Stimulated activated CD4-positive, alpha-beta T cell treated with anti-CD3 and anti-CD28 coated beads, TNF-alpha, amount 100 ng/mL, for 1 hour (primary cell): Measurements from ENCODE around the gene BOC.

Source experiments
- DNase-seq, 3 donors: peaks; one replicate each; pipeline ENCODE4 v3.0.0-alpha.2; 2020; ENCODE audit warnings: low read depth in 3 of 3, low spot score in 1 of 3

BOC gene

DNA sequence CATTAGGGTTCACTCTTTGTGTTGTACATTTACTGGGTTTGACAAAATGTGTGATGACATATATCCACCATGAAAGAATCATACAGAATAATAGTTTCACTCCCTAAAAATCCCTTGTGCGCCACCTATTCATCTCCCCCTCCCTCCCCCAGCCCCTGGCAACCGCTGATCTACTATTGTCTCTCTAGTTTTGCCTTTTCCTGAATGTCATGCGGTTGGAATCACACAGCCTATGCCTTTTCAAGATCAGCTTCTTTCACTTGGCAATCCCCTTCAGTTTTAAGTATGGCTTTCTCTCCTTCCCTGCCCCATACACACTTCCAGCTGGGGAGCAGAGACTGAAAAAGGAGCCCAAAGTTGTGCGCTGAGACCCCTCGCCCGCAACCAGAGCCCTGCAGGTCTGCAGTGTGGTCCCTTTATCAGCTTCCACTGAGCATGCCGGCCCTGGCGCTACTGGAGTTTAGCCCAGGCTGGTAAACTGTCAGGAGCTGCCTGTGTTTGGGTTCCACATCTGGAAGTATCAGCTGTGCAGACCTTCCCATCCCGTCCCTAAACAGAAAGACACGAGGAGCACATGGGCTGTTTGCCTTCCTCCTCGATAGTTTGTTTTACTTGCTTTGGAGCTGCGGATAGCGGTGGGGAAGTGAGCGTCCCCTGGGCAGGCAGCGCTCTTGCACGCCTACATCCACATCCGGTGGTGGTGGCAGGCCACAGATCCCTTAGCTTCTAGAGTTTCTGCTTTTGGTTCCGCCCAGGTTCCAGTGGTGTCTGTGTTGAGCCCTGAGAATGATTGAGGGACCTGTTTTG lies 12.3 kb downstream of the BOC start:
- DNase-seq = no peak

DNA sequence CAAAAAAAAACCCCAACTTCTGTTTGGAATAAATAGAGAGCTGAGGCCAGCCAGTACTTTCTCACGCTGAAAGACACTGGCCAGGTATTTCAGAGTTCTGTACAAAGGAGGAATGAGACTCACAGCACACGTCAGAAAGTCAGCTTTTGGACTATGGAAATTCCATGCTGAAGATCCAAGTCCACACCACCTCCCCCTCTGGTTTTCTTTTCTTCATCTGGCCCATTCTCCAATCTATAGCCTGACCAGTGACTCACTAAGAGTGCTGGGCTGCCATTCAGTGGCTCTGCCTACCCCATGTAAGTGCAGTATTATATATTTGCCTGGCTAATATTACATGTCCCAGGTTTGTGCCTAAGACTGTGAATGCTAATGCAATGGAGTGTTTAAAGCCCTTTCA lies 13.9 kb downstream of the BOC start:
- no peak for DNase-seq

DNA sequence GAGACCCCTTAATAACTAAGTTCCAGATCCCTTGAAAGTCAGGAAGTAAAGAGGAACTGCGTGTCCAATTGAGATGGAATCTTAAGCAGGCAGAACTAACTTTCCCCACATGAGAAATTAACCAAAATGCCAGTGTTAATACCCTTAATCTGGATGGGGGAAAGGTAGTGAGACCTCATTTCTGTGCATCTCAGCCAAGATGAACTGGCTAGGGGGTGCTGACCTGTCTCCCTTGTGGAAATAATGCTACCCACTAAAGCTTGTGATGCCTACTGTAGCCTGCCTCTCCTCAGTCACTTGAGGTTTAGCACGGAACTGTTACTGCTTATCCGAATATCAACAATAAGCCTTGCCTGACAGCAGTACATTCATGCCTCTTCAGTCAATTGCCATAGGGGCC lies 15.1 kb downstream of the BOC start:
- DNase-seq = no peak

DNA sequence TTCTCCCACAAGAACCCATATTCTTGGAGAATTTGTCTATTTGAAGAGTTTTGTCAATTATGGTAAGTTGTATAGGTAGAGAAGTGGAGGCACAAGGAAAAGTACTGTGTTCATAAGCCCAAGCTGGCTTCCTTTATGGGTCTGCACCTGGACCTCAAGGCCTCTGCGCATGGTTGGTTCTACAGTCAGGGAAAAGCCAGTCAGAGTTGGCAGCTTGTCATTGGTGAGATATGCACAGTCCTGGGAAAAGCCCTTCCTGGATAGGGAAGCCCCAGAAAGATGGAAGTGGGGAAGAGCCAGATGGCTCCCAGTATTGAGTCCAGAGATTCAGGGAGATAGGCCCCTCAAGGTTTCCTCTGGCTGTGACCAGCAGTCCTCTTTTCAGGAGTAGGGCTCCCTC lies 15.8 kb downstream of the BOC start:
- no peak for DNase-seq

DNA sequence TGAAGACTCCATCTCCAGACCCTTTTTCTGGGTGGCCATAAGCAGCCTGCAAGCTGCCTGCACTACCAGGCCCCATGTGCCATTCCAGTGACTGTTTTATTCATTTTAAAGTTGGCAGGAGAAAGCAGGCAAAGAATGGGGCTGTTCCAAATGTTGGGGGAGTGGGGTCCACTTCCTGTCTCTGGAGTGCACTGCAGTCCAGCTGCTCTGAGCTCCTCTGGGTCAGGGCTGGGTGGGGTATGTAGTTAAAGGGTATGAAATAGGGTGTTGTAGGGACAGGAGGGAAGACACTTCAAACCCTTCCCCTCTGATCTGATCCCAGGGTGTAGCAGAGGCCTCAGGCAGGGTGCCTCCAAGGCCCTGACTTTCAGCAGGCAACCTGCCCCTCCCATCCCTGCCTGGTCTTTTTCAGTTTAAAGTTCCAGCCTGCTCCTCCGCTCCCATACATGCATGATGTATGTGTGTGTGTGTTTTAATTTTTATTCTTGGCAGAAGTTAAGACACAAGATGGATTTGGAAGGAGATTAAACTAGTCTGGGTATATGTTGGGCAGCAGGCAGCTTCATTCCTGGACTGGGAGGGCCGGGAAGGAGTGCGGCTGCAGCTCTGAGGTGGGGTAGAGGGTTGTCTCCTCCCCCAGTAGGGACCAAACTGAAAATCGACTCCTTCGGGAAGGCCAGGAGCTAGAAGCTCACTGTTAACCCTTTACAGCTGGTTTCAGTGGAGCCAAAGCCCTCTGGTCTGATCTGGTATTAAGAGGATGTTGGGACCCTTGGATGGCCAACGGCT lies 17.3 kb downstream of the BOC start:
- DNase-seq = no peak

DNA sequence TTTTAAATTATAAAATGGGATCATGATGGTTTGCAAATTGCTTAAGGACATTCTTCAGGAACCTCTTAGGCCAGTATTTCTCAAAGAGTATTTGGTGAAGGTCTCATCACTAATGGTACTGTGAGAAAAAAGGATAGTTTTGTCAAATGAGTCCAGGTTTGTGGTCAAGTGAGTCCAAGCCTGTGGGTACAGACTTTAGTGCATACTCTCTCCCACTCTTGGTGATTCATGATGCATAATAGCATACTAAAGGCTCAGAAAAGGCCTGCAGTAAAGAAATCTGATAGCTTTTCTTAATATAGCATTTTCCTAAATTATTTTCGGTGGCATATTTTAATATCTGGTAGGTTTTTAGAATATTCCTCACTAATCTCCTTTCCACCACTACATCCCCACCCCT lies 20.0 kb downstream of the BOC start:
- DNase-seq = no peak

DNA sequence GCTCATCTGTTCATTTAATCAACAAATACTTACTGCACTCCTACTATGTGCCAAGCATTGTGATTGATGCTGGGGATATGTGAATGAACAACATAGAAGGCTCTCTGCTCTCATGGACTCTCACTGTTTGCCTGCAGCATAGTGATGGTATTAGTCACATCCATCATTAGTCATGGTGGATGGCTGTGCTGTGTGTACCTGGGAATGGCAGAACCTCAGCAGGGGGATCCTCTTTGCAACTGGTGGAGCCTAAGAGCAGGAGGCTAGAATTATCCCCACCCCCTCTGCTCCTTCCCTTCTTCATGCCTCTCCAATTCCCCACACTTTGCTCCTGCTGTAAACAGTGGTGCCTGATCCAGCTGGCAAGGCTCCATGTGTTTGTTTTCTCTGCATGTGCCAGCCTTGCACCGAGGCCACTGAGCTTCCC lies 20.5 kb downstream of the BOC start:
- DNase-seq = no peak

DNA sequence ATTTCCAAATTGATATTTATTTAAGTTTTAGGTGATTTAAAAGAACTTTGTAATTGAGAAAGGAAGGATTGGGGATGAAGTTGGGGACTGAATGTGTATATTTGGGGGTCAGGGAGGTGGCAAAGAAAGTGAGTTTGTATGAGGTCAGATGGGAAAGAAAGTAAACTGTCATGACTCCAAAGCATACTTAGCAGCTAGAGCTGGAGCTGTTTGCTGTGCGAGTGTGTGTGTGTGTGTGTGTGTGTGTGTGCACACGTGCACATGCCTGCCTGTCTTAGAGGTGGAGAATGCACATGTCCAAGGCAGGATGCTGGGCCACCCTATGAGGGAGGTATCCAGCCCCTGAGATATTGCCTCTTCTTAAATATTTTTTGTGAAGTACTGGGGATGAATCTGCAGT lies 21.0 kb downstream of the BOC start:
- no peak for DNase-seq

DNA sequence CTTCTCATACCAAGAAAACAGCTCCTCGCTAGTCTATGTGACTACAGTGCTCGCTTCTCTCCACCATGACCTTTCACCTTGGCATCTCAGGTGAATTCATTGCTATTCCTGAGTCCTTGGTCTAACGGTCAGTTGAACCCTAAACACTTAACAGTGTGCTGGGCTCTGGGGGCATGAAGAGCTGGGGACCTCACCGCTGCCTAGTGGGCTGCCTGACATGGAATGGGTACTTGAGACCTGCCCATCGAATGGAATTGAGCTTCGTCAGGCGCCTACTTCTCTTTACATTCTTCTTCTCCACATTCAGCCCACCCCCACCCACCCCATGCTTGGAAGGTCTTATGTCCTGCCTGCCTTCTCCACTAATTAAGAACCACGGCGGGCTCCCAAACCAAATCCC lies 22.1 kb downstream of the BOC start:
- no peak for DNase-seq

DNA sequence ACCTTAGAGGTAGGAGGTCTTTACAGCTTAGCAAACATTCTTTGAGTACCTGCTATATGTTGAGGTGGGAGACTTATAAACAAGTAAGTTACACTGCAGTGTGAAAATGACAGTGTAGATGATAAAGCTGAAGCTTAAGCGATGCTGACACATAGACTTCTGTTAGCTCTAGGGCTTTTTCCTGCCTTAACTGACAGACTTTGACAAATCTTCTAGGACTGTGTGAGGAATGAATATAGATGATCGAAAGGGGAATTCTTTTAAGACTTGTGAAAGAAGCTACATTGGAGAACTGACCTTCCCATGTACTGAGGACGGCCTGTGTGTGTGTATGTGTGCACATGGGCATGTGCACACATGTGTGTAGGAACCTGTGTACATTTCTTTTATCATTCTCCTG lies 22.7 kb downstream of the BOC start:
- DNase-seq = no peak

DNA sequence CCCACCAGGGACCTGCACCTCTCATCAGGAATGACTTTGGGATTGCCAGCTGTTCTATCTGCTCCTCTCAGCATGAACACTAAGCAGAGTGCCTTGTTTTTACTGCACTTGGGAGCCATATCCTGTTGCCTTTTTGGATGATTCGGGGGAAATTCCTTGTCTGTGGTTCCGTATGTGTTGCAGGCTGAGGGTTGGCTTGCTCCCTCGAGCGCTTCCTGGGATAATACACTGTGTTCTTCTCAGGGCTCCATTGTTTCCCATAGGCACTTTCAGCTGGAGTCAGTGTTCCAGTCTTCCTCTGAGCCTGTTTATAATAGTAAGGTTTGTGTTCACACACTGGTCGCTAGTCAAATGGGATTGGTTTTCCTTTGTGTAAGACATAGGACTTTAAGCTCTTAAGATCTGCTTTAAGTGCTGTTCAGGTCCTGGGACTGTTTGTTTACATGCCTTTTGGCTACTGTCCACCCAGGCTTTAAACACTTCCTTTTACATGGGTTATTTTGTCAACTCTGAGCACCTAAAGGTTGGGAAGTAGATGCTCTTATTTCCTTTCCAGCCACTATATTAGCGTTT lies 23.4 kb downstream of the BOC start:
- no peak for DNase-seq

DNA sequence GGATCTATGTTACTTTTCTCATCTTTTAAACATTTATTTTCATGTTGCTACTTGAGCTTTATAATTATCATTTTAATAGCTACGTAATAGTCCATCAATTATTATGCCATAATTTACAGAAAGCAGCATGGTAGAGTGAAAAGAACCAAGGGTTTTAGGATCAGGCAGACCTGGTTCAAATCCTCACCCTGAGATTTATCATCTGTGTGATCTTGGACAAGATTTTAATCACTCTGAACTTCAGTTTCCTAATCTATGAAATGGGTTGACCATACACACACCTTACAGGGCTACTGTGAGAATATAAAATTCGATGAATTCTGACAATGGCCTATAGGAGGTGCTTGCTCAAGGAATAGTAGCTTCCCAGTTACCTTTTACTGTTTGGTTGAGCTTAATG lies 27.1 kb downstream of the BOC start:
- no peak for DNase-seq

DNA sequence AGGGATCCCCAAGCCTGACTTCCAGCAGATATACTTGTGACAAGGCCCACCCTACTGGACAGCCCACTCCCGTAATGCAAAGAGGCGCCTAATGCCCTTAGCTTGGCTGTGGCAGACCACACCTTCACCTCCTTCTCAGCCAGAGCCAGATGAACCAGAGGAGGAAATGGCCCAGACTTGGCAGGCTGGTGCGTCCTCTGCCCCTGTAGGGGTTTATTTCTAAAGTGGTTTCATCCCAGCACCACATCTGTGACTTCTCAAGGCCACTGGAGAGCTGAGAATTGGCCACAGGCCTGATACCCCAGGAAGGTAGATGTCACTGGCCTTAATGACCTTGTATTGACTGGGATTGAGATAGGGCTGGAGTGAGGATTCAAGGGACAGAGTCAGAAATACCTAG lies 29.5 kb downstream of the BOC start:
- DNase-seq = no peak

DNA sequence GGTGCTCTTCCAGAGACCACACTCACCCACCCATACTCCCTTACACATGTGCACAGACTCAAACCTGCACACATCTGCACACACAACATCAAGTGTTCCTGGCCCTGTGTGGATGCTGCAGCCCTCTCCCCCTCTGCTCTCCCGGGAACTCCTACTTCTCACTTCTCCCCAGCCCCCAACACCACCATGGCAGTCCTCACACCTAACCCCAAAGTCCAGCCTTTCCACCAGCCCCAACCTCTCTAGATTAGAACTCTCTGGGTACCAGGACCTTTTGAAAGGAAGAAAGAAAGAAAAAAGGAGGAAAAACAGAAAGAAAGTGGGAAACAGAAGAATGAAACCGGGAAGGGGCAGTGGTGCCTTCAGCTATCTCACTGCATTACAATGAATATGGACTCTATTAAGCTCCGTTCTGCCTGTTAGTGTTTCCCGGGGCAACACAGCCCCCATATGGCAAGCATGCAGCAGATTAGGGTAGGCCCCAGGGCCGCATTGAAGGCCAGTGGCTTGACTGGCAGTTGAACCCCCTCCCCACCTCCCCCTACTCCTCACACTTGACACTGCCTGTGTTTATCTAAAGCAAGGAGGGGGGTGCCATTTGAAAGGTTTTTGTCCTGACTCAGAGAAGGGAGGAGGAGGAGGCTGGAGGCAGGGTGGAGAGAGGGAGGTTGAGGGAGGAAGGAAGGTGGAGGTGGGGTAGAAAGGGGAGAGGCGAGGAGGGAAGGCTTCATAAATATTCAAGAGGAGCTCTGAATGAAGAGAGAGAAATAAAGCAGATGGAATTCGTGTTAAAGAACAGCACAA lies 30.1 kb downstream of the BOC start:
- no peak for DNase-seq

DNA sequence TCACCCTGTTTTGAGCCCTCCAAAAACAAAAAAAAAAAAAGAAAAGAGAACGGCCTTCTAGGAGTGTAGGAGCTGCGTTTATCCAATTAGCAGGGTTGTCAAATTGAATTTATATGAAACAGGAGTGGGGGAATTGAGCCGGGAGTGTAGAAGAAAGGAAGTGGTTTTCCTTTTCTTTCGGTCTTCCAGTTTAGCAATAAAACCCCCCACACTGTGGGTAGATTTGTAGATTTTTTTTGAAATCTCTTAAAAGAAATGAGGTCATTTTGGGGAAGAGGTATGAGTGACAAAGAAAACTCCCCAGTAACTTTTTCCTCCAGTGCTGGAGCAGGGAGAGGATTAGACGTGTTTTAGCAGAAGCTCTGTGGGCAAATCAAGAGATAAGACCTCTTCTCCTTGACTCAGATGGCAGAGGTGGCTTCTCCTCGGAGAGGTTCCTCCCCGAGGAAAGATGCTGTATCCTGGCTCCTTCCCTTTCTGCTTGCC lies 30.8 kb downstream of the BOC start:
- no peak for DNase-seq

DNA sequence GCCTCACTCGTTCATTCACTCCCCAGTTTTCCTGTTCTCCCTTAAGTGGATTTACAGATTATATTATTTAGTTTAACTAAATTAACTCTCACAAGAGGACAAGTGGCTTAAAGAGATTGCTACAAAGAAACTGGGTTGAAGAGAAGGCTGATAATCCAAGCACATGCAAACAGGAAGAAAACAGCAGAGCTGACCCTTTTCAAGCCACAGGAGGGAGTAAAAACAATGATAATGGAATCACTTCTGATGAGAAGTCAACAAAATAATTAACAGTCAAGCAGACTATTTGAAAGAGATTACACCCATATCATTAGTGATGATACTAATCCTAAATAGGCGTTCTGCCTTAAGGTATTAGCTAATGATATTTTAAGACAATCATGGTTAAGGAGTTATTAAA lies 31.7 kb downstream of the BOC start:
- no peak for DNase-seq

DNA sequence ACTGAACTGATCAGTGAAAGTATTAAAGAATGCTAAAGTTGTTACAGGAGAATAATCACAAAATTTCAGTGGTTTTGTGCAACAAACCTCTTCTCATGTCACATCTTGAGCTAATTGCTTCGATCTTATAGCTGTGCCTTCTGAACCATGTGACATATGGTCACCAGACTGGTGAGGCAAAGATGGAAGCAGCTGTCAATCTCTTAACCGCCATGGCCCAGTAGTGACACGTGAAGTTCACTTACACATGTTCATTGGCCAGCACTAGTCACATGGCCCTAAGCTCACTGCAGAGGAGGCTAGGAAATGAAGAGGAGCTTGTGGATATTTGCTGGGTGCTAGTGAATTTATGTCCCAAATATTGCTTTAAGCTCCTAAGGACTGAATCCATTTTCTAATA lies 32.5 kb downstream of the BOC start:
- no peak for DNase-seq

DNA sequence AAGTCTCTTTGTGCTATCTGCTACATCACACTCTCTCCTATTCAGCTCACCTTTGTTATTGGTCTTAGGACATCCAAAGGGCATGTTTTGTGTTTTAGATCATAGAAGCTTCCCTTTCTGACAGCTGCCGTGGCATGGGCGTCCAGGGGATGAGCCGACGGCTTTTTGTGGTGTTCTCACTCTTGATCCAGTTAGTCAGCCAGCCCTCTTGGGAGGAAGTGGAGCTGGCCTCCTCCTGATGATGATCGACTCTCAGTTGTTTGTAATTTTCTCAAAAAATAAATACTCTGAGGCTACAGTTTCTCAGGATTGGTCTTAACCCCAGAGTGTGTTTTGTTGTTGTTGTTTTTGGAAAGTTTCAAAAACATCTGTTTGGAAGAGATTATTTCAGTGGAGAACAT lies 34.4 kb downstream of the BOC start:
- no peak for DNase-seq

DNA sequence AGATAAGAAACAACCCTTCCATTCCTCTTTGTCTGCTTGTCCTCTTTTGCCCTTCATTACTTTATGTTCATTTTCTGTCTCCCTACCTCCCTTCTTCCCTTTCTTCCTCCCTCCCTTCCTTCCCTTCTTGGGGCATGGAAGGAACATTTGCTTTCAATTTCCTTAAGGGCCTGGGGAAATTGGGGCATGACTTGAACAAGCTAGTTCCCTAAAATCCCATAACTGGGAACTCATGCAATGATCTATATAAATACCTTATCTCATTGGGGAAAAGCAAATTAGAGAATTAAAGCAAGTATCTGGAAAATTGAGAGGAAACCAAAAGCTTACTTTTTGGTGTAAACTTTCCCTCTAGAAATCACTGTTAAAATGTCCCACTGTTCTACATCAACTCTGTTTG lies 35.7 kb downstream of the BOC start:
- DNase-seq = no peak

DNA sequence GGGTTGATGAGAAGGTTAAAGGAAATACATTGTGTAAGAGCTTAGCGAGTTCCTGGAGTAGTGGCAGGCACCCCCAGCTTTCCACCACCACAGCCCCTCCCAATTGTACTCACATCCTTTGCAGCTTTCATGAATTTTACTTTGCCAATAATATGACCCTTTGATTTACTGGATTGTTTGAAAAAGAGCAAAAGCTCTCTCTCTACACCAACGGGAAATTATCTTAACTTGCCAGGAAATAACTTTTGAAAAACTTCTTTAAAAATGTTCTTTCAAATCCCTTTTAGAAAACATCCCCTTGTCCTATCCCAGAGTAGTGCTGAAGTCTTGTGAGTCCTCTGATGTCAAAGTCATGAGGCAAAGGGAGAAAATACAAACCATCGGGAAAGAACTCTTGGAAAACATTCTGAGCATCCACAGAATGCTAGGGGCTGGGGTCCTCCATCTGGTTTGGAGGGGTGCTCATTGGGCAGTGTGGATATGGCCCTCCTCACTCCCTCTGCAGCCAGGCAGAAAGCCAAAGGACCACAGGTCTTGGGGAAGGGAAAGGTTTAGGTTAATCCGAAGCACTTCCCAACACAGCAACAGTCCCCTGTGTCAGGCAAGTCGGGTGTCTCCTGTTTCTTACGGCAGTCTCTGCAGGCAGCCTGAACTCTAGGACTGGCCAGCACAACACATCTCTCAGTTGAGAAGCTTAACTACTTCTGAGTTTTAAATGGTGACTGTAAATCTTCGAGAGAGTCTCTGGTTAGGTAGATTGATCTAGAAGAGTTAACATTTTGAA lies 36.5 kb downstream of the BOC start:
- DNase-seq = no peak

DNA sequence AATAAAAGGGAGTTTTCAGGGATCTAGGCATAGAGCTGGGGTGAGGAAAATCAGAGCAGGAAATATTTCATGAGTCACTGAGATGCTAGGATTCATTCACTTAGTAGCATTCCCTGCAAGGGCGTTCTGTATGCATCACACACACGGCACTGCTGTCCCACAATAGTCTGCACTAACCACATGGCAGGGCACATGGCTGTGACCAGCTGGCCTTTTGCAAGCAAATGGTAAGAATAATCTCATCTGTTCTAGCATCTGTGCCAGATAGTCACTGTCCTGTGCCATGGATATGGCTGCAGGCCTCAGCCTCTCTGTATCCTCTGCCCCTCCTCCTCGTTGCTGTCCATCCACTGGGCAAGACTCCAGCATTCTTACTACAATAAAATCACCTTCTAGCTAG lies 37.8 kb downstream of the BOC start:
- no peak for DNase-seq
